HEK293 (cell line): ENCODE measurements around the gene SMIM33.

Experiments
- KLF7 ChIP-seq: fragments of 450-650 bp; formaldehyde crosslinking; IDR thresholded peaks from 2 replicates; pipeline ENCODE4 v1.5.1; 2016; ENCODE audit warnings: missing biosample characterization, missing genetic modification characterization, borderline replicate concordance
- ZNF184 ChIP-seq: fragments of 450-650 bp; IDR thresholded peaks from 2 replicates; pipeline ENCODE4 v1.5.1; 2018; ENCODE audit warnings: missing biosample characterization, mild to moderate bottlenecking, missing genetic modification characterization
- TF ChIP-seq, protein P1 (sequence below): fragments of 450-650 bp; formaldehyde crosslinking; IDR thresholded peaks from 2 replicates; pipeline ENCODE4 v1.5.1; 2016; ENCODE audit warnings: missing biosample characterization, missing genetic modification characterization

DNA sequence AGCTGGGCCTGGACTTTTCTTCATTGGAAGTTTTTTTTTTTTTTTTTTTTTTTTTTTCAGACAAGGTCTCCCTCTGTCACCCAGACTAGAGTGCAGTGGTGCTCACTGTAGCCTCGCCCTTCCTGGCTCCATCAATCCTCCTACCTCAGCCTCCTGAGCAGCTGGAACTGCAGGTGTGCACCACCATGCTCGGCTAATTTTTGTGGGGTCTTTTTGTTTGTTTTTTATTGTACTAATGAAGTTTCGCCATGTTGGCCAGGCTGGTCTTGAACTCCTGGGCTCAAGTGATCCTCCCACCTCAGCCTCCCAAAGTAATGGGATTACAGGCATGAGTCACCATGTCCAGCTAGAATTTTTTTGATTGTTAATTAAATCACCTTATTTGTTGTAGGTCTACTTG, 35.1 kb upstream of the SMIM33 start:
- TF ChIP-seq, protein P1, sequence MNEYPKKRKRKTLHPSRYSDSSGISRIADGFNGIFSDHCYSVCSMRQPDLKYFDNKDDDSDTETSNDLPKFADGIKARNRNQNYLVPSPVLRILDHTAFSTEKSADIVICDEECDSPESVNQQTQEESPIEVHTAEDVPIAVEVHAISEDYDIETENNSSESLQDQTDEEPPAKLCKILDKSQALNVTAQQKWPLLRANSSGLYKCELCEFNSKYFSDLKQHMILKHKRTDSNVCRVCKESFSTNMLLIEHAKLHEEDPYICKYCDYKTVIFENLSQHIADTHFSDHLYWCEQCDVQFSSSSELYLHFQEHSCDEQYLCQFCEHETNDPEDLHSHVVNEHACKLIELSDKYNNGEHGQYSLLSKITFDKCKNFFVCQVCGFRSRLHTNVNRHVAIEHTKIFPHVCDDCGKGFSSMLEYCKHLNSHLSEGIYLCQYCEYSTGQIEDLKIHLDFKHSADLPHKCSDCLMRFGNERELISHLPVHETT (tag by site-specific recombination): no peak
- no peak for TF ChIP-seq ZNF184
- TF ChIP-seq KLF7 (tag by site-specific recombination): no peak
